HCT116 (cell line): ENCODE data around the gene ASXL2. TPM values are rescaled to one million over a fixed set of nuclear protein-coding genes. Genes with fewer than 3 reads are reported as not detected.

Experiments used
- ATAC-seq: fragments of 200-7000 bp; cut with Tn5 transposase; 2 replicates; pipeline ENCODE4 v1.9.1; 2020; ENCODE audit warnings: mild to moderate bottlenecking, moderate library complexity
- BruUV-seq: library from RNA; stranded (reverse); fragments of 400-500 nt; replicated peaks from 2 replicates; lab custom pipeline; 2021; lab: Mats Ljungman, UMichigan
- CTCF ChIA-PET: fragments of 300-600 bp; sonication (Branson Sonifier 250); formaldehyde crosslinking; loops from one replicate; lab custom pipeline; 2021; ENCODE audit warnings: antibody characterized with exemption; lab: Charles Lee
- POLR2A ChIA-PET: fragments of 300-600, 350-600 bp; sonication (Branson Sonifier 250); formaldehyde crosslinking; loops from one replicate; lab custom pipeline; 2021; ENCODE audit warnings: antibody characterized with exemption; lab: Charles Lee
- RAD21 ChIA-PET, 2 experiments: fragments of 300-600 bp; sonication (Branson Sonifier 250); formaldehyde crosslinking; loops; one replicate each; lab custom pipeline; 2023; ENCODE audit warnings: low total read pairs in 2 of 2; ENCODE audit not compliant: uncharacterized antibody in 2 of 2, unreplicated experiment in 2 of 2, low non-redundant PET in 1 of 2; lab: Charles Lee
- DNase-seq: peaks from one replicate; pipeline ENCODE4 v3.0.0-alpha.2; 2010; ENCODE audit warnings: low read depth, low spot score
- H2AFZ ChIP-seq: fragments of 200-600 bp; shearing (Covaris generic), sonication (generic); 2 replicates; pipeline ENCODE4 v1.6.1; 2017; ENCODE audit warnings: low read depth, mixed run types, mixed read lengths, antibody characterized with exemption, low read length; ENCODE audit not compliant: poor library complexity, severe bottlenecking
- H3K27ac ChIP-seq: 2 replicates; pipeline ENCODE4 v1.5.1; 2012; ENCODE audit warnings: low read depth, low read length
- H3K27me3 ChIP-seq: fragments of 200-600 bp; sonication (generic); 2 replicates; pipeline ENCODE4 v1.6.1; 2016; ENCODE audit warnings: mixed run types, low read length, mixed read lengths; ENCODE audit not compliant: insufficient read depth
- H3K36me3 ChIP-seq, 2 experiments: fragments of 200-500 bp in 1 of 2; fragments of 200-600 bp in 1 of 2; sonication (Bioruptor generic) in 1 of 2; sonication (generic) in 1 of 2; 2 replicates each; pipeline versions ENCODE4 v1.5.1 to v1.6.1; 2014 to 2016; ENCODE audit warnings: low read length in 2 of 2, inconsistent platforms in 1 of 2, mixed read lengths in 1 of 2, mixed run types in 1 of 2; ENCODE audit not compliant: insufficient read depth in 2 of 2, control insufficient read depth in 1 of 2
- H3K4me1 ChIP-seq, 2 experiments: fragments of 200-600 bp in 1 of 2; sonication (generic) in 1 of 2; 2 replicates each; pipeline versions ENCODE4 v1.5.1 to v1.6.1; 2012 to 2017; ENCODE audit warnings: low read length in 2 of 2, inconsistent platforms in 1 of 2, mild to moderate bottlenecking in 1 of 2, mixed read lengths in 1 of 2, mixed run types in 1 of 2, moderate library complexity in 1 of 2; ENCODE audit not compliant: insufficient read depth in 2 of 2, control insufficient read depth in 1 of 2
- H3K4me2 ChIP-seq: fragments of 200-600 bp; sonication (generic); 2 replicates; pipeline ENCODE4 v1.6.1; 2017; ENCODE audit warnings: mixed run types, low read length, mixed read lengths
- H3K4me3 ChIP-seq, 2 experiments: fragments of 200-600 bp in 1 of 2; sonication (generic) in 1 of 2; replicated peaks in 1 of 2; 2 replicates each; pipeline ENCODE4 v1.5.1; 2011 to 2016; ENCODE audit warnings: low read length in 2 of 2, control low read depth in 1 of 2, low read depth in 1 of 2, mild to moderate bottlenecking in 1 of 2, mixed read lengths in 1 of 2, mixed run types in 1 of 2
- H3K79me2 ChIP-seq: fragments of 200-600 bp; sonication (generic); 2 replicates; pipeline ENCODE4 v1.6.1; 2017; ENCODE audit warnings: mild to moderate bottlenecking, mixed run types, low read length, moderate library complexity, mixed read lengths; ENCODE audit not compliant: insufficient read depth
- H3K9ac ChIP-seq: fragments of 200-600 bp; sonication (generic); 2 replicates; pipeline ENCODE4 v1.6.1; 2016; ENCODE audit warnings: low read length, mixed read lengths
- H3K9me2 ChIP-seq: fragments of 200-600 bp; sonication (generic), shearing (Covaris generic); 2 replicates; pipeline ENCODE4 v1.6.1; 2017; ENCODE audit warnings: mixed run types, mild to moderate bottlenecking, moderate library complexity; ENCODE audit not compliant: insufficient read depth
- H3K9me3 ChIP-seq, 2 experiments: fragments of 200-500 bp in 1 of 2; fragments of 200-600 bp in 1 of 2; sonication (Bioruptor generic) in 1 of 2; sonication (generic) in 1 of 2; 2 replicates each; pipeline ENCODE4 v1.6.1; 2014 to 2017; ENCODE audit warnings: low read length in 2 of 2, mixed read lengths in 2 of 2, inconsistent platforms in 1 of 2, low read depth in 1 of 2, mild to moderate bottlenecking in 1 of 2, mixed run types in 1 of 2, moderate library complexity in 1 of 2; ENCODE audit not compliant: control insufficient read depth in 1 of 2, insufficient read depth in 1 of 2
- H4K20me1 ChIP-seq: fragments of 200-600 bp; sonication (generic), shearing (Covaris generic); 2 replicates; pipeline ENCODE4 v1.6.1; 2017; ENCODE audit warnings: mixed run types, mild to moderate bottlenecking, moderate library complexity; ENCODE audit not compliant: insufficient read depth
- CBX3 ChIP-seq: IDR thresholded peaks from 2 replicates; pipeline ENCODE4 v1.6.1; 2012; ENCODE audit warnings: low read depth
- EZH2phosphoT487 ChIP-seq: fragments of 200-600 bp; IDR thresholded peaks from 2 replicates; pipeline ENCODE4 v1.6.1; 2018; ENCODE audit warnings: antibody characterized with exemption, borderline replicate concordance
- FOSL1 ChIP-seq: IDR thresholded peaks from 2 replicates; pipeline ENCODE4 v1.6.1; 2012; ENCODE audit warnings: low read depth
- JUND ChIP-seq: IDR thresholded peaks from 2 replicates; pipeline ENCODE4 v1.6.1; 2012
- RAD21 ChIP-seq: IDR thresholded peaks from 2 replicates; pipeline ENCODE4 v1.6.1; 2012; ENCODE audit warnings: low read depth, mild to moderate bottlenecking
- TCF7L2 ChIP-seq: IDR thresholded peaks from 2 replicates; pipeline ENCODE4 v1.7.0; 2011; ENCODE audit warnings: borderline replicate concordance, inconsistent platforms; ENCODE audit not compliant: insufficient read depth, insufficient read length; ENCODE audit errors: extremely low read depth
- ZFX ChIP-seq: fragments of 450-650 bp; IDR thresholded peaks from 2 replicates; pipeline ENCODE4 v1.6.1; 2017
- intact Hi-C: fragments of 100-400 bp; cut with micrococcal nuclease; formaldehyde crosslinking; loops from 2 replicates; pipeline ENCODE4 v1.10.0; 2022
- total RNA-seq: library from RNA; stranded (reverse); gene quantifications from one replicate; pipeline ENCODE4 v1.2.1, GENCODE V29; 2021; ENCODE audit not compliant: unreplicated experiment
- TF ChIP-seq, protein P1 (sequence below): IDR thresholded peaks from 2 replicates; pipeline ENCODE4 v1.6.1; 2012
- TF ChIP-seq, protein P2 (sequence below): IDR thresholded peaks from 2 replicates; pipeline ENCODE4 v1.6.1; 2012; ENCODE audit warnings: low read depth

ASXL2 gene
- total RNA-seq, 1 experiment from 2014 or later, result 29.2 TPM

DNA sequence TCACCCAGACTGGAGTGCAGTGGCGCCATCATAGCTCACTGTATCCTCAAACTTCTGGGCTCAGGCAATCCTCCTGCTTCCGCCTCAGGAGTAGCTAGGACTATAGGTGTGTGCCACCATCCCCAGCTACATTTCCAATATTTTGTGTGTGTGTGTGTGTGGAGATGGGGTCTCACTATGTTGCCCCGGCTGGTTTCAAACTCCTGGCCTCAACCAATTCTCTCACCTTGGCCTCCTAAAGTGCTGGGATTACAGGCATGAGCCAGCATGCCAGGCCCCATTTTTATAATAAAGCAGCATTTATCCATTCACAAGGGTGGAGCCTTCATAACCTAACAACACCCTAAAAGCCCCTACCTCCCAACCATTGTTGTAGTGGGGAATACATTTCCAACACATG, 152.4 kb downstream of the ASXL2 start:
- Histone ChIP-seq H3K9ac (no peak overlapping the region), H3K79me2 (no peaks in the 10 kb centered on the region), H4K20me1 (no peaks in the 10 kb centered on the region), H2AFZ (no peak overlapping the region), H3K27ac (no peak overlapping the region), H3K9me2 (no peaks in the 10 kb centered on the region), H3K4me3 (no peak overlapping the region), H3K9me3 (no peaks in the 10 kb centered on the region), H3K4me2 (no peak overlapping the region), H3K27me3 (no peaks in the 10 kb centered on the region), H3K36me3 (no peaks in the 10 kb centered on the region), H3K4me1 (no peaks in the 10 kb centered on the region)
- ChIA-PET CTCF (no interaction called here), POLR2A (no interaction called here), RAD21 (no interaction called here)
- TF ChIP-seq FOSL1 (no peak), RAD21 (no peak), TCF7L2 (no peak), CBX3 (no peak), ZFX (no peak), EZH2phosphoT487 (no peak), JUND (no peak)
- TF ChIP-seq, protein P1, sequence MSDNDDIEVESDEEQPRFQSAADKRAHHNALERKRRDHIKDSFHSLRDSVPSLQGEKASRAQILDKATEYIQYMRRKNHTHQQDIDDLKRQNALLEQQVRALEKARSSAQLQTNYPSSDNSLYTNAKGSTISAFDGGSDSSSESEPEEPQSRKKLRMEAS, result no peak
- TF ChIP-seq, protein P2, sequence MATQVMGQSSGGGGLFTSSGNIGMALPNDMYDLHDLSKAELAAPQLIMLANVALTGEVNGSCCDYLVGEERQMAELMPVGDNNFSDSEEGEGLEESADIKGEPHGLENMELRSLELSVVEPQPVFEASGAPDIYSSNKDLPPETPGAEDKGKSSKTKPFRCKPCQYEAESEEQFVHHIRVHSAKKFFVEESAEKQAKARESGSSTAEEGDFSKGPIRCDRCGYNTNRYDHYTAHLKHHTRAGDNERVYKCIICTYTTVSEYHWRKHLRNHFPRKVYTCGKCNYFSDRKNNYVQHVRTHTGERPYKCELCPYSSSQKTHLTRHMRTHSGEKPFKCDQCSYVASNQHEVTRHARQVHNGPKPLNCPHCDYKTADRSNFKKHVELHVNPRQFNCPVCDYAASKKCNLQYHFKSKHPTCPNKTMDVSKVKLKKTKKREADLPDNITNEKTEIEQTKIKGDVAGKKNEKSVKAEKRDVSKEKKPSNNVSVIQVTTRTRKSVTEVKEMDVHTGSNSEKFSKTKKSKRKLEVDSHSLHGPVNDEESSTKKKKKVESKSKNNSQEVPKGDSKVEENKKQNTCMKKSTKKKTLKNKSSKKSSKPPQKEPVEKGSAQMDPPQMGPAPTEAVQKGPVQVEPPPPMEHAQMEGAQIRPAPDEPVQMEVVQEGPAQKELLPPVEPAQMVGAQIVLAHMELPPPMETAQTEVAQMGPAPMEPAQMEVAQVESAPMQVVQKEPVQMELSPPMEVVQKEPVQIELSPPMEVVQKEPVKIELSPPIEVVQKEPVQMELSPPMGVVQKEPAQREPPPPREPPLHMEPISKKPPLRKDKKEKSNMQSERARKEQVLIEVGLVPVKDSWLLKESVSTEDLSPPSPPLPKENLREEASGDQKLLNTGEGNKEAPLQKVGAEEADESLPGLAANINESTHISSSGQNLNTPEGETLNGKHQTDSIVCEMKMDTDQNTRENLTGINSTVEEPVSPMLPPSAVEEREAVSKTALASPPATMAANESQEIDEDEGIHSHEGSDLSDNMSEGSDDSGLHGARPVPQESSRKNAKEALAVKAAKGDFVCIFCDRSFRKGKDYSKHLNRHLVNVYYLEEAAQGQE, result no peak
- BruUV-seq, result no TSS peak
- ATAC-seq (no peak), DNase-seq (no peak)
- intact Hi-C loops, result no loop called here
